Measurements from ENCODE around the gene HBA1.
"Not testable (repeated sequence)": the region's sequence is repeated elsewhere in the genome, so short reads cannot be mapped to it uniquely, and the experiment has no call there.

The HBA1 gene

DNA sequence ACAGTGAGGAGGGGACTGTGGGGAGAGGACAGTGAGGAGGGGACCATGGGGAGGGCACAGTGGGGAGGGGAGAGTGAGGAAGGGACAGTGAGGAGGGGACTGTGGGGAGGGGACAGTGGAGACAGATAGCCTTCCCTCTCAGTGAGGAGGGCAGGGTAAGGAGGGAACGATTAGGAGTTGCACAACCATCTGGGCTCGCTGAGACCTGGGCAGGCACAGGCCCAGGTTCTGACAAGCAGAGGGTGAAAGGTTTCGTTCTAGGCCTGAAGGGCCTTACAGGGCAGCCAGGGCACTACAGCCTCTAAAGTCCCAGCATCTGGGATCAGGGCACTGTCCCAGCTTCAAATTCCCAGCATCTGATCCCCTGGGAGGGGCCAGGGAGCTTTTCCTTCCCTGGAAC is 12.8 kb upstream of the HBA1 start:
- H3K4me1 ChIP-seq (ENCODE audit: control insufficient read depth, insufficient read depth, low read length); H3K4me3 ChIP-seq (ENCODE audit: low read length): not testable (repeated sequence)
- H3K27me3 ChIP-seq (ENCODE audit: control insufficient read depth, insufficient read depth, low read length) = peaks cover 27% of the 10 kb centered on the region

DNA sequence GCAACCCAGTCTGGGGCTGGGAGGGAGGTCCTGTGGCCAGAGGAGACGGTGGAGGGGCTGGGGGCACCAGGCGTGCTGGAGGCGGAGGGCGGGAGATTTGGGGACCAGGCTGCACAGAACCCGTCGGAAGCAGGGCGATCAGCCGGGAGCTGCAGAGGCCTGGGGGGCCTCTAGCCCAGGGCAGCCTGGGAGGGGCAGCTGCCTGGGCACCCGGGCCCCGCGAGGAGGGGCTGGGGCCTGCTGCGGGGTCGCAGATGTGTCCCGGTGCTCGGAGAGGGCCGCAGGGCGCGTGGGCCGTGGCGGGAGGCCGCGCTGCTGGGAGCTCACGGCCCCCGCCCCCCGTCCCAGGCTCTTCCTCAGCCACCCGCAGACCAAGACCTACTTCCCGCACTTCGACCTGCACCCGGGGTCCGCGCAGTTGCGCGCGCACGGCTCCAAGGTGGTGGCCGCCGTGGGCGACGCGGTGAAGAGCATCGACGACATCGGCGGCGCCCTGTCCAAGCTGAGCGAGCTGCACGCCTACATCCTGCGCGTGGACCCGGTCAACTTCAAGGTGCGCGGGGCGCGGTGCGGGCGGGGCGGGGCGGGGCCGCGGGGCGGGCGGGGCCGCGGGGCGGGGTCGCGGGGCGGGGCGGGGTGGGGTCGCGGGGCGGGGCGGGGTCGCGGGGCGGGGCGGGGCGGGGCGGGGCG is 12.2 kb upstream of the HBA1 start:
- not testable (repeated sequence) for H3K36me3 ChIP-seq (ENCODE audit: control insufficient read depth, insufficient read depth, low read length); H3K4me3 ChIP-seq (ENCODE audit: low read length)
- H3K27me3 ChIP-seq (ENCODE audit: control insufficient read depth, insufficient read depth, low read length) = peaks cover 31% of the 10 kb centered on the region

More for the DNA sequence above, 12.8 kb upstream of the HBA1 start:
- H3K36me3 ChIP-seq (ENCODE audit: control insufficient read depth, insufficient read depth, low read length); H3K27ac ChIP-seq (ENCODE audit: low read depth, low read length); H3K9ac ChIP-seq (ENCODE audit: low read length): not testable (repeated sequence)

DNA sequence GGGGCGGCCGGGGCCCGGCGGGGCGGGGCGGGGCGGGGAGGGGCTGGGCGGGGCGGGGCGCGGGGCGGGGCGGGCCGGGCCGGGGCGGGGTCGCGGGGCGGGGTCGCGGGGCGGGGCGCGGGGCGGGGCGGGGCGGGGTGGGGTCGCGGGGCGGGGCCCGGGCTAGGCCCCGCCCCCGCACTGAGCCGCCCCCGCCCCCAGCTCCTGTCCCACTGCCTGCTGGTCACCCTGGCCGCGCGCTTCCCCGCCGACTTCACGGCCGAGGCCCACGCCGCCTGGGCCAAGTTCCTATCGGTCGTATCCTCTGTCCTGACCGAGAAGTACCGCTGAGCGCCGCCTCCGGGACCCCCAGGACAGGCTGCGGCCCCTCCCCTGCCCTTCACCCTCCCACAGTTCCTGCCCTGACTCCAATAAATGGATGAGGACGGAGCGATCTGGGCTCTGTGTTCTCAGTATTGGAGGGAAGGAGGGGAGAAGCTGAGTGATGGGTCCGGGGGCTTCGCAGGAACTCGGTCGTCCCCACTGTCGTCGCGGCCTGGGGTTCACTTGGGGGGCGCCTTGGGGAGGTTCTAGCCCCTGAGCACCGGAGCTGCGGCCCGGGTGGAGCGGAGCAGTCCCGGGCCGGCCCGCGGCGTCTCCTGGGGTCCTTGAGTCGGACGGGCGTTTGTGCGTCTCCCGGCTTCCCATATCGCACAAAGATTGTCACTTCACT is 11.5 kb upstream of the HBA1 start:
- Histone ChIP-seq H3K4me3 (ENCODE audit: low read length) (peak overlapping the region; percentile 29), H3K27me3 (ENCODE audit: control insufficient read depth, insufficient read depth, low read length) (peaks cover 31% of the 10 kb centered on the region), H3K4me1 (ENCODE audit: control insufficient read depth, insufficient read depth, low read length) (no peaks in the 10 kb centered on the region), H3K36me3 (ENCODE audit: control insufficient read depth, insufficient read depth, low read length) (no peaks in the 10 kb centered on the region), H3K9ac (ENCODE audit: low read length) (no peak overlapping the region), H3K27ac (ENCODE audit: low read depth, low read length) (no peak overlapping the region)

More for the DNA sequence above, 12.2 kb upstream of the HBA1 start:
- not testable (repeated sequence) for H3K4me1 ChIP-seq (ENCODE audit: control insufficient read depth, insufficient read depth, low read length); H3K27ac ChIP-seq (ENCODE audit: low read depth, low read length); H3K9ac ChIP-seq (ENCODE audit: low read length)

DNA sequence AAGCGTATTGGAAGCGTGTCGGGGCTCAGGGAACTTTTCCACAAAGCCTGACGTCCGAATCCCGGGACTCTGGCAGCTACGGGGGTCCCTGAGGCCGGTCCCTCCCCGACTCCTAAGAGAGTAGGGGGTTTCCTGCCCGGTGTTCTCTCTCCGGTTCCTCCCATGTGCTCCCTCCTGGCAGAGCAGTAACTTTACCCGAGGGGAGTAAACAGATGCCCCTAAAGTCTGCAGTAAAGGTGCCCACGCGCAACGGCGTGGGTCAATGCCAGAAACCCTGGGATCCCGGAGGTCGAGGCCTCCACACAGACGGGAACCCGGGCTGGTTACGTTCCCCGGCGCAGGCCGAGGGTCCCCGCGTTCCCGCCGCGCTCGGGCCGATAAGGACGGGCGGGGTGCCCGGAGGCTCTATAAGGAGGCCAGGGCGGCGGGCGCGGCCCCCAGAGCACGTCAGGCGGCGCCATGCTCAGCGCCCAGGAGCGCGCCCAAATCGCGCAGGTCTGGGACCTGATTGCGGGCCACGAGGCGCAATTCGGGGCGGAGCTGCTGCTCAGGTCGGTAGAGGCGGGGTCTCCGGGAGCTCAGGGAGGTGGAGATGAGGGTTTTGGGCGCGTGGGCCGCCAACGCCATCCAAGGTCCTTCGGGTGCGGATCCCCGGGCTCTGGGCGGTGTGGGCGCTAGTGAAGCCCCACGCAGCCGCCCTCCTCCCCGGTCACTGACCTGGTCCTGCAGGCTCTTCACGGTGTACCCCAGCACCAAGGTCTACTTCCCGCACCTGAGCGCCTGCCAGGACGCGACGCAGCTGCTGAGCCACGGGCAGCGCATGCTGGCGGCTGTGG is 10.7 kb upstream of the HBA1 start, which contains the start of gene HBM:
TSS of gene HBM (plus strand) at position 440 of the 836 bp plus-strand sequence. CDS start at position 460, 20 bp downstream.
- Histone ChIP-seq H3K4me3 (ENCODE audit: low read length) (peak within 1 kb of the TSS; percentile 29), H3K9ac (ENCODE audit: low read length) (no peak within 1 kb of the TSS), H3K27me3 (ENCODE audit: control insufficient read depth, insufficient read depth, low read length) (peaks cover 33% of the 10 kb centered on the region)

DNA sequence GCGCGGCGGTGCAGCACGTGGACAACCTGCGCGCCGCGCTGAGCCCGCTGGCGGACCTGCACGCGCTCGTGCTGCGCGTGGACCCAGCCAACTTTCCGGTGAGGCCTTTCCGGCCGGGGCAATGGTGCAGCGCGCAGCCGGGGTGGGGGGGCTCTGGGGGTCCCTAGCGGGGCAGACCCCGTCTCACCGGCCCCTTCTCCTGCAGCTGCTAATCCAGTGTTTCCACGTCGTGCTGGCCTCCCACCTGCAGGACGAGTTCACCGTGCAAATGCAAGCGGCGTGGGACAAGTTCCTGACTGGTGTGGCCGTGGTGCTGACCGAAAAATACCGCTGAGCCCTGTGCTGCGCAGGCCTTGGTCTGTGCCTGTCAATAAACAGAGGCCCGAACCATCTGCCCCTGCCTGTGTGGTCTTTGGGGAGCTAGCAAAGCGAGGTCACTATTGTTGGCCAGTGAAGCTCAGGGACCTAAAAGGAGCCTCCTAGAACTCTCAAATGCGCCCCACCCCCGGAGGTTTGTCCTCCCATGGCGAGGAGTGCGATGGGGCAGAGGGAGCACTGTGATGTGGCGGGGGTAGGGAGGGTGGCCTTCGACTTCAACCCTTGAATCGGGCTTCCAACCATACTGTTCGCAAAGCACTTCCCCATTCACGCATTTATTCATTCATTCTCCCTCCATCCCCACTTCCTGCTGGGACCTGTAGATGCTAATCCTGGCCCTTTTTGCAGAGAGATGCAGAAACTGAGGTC is 9.9 kb upstream of the HBA1 start:
- no peak overlapping the region for H3K4me3 ChIP-seq (ENCODE audit: low read length)
- H3K4me1 ChIP-seq (ENCODE audit: control insufficient read depth, insufficient read depth, low read length) = no peaks in the 10 kb centered on the region
- H3K36me3 ChIP-seq (ENCODE audit: control insufficient read depth, insufficient read depth, low read length) = no peaks in the 10 kb centered on the region
- no peak overlapping the region for H3K27ac ChIP-seq (ENCODE audit: low read depth, low read length)
- H3K9ac ChIP-seq (ENCODE audit: low read length) = no peak overlapping the region
- H3K27me3 ChIP-seq (ENCODE audit: control insufficient read depth, insufficient read depth, low read length) = peaks cover 34% of the 10 kb centered on the region

More for the DNA sequence above, 10.7 kb upstream of the HBA1 start, which contains the start of gene HBM:
- Histone ChIP-seq H3K27ac (ENCODE audit: low read depth, low read length) (no peak within 1 kb of the TSS), H3K4me1 (ENCODE audit: control insufficient read depth, insufficient read depth, low read length) (no peaks in the 10 kb centered on the region), H3K36me3 (ENCODE audit: control insufficient read depth, insufficient read depth, low read length) (no peaks in the 10 kb centered on the region)

DNA sequence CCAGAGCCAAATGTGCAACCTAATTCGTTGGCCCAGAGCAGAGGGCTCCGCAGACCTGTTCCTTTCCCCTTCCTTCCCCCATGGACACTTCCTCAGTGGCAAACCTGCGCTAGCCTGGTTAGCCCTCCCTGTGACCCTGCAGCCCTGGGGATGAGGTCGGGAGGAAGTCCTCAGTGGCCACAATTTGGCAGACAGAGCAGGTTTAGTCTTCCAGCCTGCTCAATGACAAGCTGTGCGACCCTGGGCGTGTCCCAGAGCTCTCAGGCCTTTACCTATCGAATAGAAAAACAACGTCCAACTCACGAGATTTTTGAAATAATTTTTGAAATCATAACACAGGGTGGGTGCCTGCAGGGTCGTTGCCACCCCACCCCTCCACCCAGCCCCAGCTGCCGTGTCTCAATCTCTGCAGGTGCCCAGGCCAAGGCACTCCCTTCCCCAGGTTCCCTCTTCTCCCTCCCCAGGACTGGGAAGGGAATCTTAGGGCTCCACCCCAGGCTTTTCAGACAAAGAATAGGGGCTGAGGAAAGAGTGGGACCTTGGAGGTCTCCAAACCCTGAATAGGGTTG is 9.3 kb upstream of the HBA1 start:
- no peak overlapping the region for H3K9ac ChIP-seq (ENCODE audit: low read length)
- no peak overlapping the region for H3K4me3 ChIP-seq (ENCODE audit: low read length)
- no peak overlapping the region for H3K27ac ChIP-seq (ENCODE audit: low read depth, low read length)
- H3K4me1 ChIP-seq (ENCODE audit: control insufficient read depth, insufficient read depth, low read length) = no peaks in the 10 kb centered on the region
- peaks cover 34% of the 10 kb centered on the region for H3K27me3 ChIP-seq (ENCODE audit: control insufficient read depth, insufficient read depth, low read length)
- no peaks in the 10 kb centered on the region for H3K36me3 ChIP-seq (ENCODE audit: control insufficient read depth, insufficient read depth, low read length)

DNA sequence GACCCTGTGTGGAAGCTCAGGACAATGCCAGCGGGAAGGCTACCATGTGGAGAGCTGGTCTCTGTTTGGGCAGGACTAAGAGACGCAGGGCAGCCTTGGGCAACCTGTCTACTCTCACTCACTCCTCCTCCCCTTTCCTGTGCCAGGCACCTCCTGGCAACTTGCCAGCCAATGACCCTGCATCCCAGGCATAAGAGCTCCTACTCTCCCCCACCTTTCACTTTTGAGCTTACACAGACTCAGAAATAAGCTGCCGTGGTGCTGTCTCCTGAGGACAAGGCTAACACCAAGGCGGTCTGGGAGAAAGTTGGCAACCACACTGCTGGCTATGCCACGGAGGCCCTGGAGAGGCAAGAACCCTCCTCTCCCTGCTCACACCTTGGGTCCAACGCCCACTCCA is 8.1 kb upstream of the HBA1 start:
- Histone ChIP-seq H3K9ac (ENCODE audit: low read length) (no peak overlapping the region), H3K4me3 (ENCODE audit: low read length) (no peak overlapping the region), H3K27ac (ENCODE audit: low read depth, low read length) (no peak overlapping the region), H3K4me1 (ENCODE audit: control insufficient read depth, insufficient read depth, low read length) (no peaks in the 10 kb centered on the region), H3K27me3 (ENCODE audit: control insufficient read depth, insufficient read depth, low read length) (peaks cover 34% of the 10 kb centered on the region), H3K36me3 (ENCODE audit: control insufficient read depth, insufficient read depth, low read length) (no peaks in the 10 kb centered on the region)

DNA sequence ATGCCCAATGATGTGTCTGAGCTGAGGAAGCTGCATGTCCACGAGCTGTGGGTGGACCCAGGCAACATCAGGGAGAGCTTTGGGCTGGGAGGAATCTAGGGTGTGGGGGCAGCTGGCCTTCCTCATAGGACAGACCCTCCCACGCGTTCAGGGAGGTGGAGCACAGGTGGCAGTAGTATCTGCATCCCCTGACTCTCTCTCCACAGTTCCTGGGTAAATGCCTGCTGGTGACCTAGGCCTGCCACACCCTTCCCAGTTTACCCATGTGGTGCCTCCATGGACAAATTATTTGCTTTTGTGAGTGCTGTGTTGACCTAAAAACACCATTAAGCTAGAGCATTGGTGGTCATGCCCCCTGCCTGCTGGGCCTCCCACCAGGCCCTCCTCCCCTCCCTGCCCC is 7.5 kb upstream of the HBA1 start:
- Histone ChIP-seq H3K36me3 (ENCODE audit: control insufficient read depth, insufficient read depth, low read length) (no peaks in the 10 kb centered on the region), H3K27me3 (ENCODE audit: control insufficient read depth, insufficient read depth, low read length) (peaks cover 34% of the 10 kb centered on the region), H3K27ac (ENCODE audit: low read depth, low read length) (no peak overlapping the region), H3K4me3 (ENCODE audit: low read length) (no peak overlapping the region), H3K9ac (ENCODE audit: low read length) (no peak overlapping the region), H3K4me1 (ENCODE audit: control insufficient read depth, insufficient read depth, low read length) (no peaks in the 10 kb centered on the region)

DNA sequence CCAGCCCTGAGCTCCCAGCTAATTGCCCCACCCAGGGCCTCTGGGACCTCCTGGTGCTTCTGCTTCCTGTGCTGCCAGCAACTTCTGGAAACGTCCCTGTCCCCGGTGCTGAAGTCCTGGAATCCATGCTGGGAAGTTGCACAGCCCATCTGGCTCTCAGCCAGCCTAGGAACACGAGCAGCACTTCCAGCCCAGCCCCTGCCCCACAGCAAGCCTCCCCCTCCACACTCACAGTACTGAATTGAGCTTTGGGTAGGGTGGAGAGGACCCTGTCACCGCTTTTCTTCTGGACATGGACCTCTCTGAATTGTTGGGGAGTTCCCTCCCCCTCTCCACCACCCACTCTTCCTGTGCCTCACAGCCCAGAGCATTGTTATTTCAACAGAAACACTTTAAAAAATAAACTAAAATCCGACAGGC is 6.4 kb upstream of the HBA1 start:
- peaks cover 38% of the 10 kb centered on the region for H3K27me3 ChIP-seq (ENCODE audit: control insufficient read depth, insufficient read depth, low read length)
- not testable (repeated sequence) for H3K36me3 ChIP-seq (ENCODE audit: control insufficient read depth, insufficient read depth, low read length); H3K27ac ChIP-seq (ENCODE audit: low read depth, low read length); H3K4me1 ChIP-seq (ENCODE audit: control insufficient read depth, insufficient read depth, low read length); H3K9ac ChIP-seq (ENCODE audit: low read length); H3K4me3 ChIP-seq (ENCODE audit: low read length)

DNA sequence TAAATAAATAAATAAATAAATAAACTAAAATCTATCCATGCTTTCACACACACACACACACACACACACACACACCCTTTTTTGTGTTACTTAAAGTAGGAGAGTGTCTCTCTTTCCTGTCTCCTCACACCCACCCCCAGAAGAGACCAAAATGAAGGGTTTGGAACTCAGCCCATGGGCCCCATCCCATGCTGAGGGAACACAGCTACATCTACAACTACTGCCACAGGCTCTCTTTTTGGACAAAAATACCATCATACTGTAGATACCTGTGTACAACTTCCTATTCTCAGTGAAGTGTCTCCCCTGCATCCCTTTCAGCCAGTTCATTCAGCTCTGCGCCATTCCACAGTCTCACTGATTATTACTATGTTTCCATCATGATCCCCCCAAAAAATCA is 5.7 kb upstream of the HBA1 start:
- H3K4me3 ChIP-seq (ENCODE audit: low read length) = no peak overlapping the region
- H3K27me3 ChIP-seq (ENCODE audit: control insufficient read depth, insufficient read depth, low read length) = peaks cover 36% of the 10 kb centered on the region
- H3K9ac ChIP-seq (ENCODE audit: low read length) = no peak overlapping the region
- no peaks in the 10 kb centered on the region for H3K36me3 ChIP-seq (ENCODE audit: control insufficient read depth, insufficient read depth, low read length)
- H3K4me1 ChIP-seq (ENCODE audit: control insufficient read depth, insufficient read depth, low read length) = no peaks in the 10 kb centered on the region
- H3K27ac ChIP-seq (ENCODE audit: low read depth, low read length) = no peak overlapping the region

DNA sequence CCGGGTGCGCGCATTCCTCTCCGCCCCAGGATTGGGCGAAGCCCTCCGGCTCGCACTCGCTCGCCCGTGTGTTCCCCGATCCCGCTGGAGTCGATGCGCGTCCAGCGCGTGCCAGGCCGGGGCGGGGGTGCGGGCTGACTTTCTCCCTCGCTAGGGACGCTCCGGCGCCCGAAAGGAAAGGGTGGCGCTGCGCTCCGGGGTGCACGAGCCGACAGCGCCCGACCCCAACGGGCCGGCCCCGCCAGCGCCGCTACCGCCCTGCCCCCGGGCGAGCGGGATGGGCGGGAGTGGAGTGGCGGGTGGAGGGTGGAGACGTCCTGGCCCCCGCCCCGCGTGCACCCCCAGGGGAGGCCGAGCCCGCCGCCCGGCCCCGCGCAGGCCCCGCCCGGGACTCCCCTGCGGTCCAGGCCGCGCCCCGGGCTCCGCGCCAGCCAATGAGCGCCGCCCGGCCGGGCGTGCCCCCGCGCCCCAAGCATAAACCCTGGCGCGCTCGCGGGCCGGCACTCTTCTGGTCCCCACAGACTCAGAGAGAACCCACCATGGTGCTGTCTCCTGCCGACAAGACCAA is 4.0 kb upstream of the HBA1 start, which contains the start of gene HBA2:
TSS of gene HBA2 (plus strand) at position 503 of the 568 bp plus-strand sequence. CDS start at position 540, 37 bp downstream.
- not testable (repeated sequence) for H3K4me1 ChIP-seq (ENCODE audit: control insufficient read depth, insufficient read depth, low read length); H3K4me3 ChIP-seq (ENCODE audit: low read length); H3K9ac ChIP-seq (ENCODE audit: low read length); H3K36me3 ChIP-seq (ENCODE audit: control insufficient read depth, insufficient read depth, low read length); H3K27ac ChIP-seq (ENCODE audit: low read depth, low read length)
- H3K27me3 ChIP-seq (ENCODE audit: control insufficient read depth, insufficient read depth, low read length) = peaks cover 27% of the 10 kb centered on the region
